Aorta (tissue), 5 donors: ENCODE measurements around the gene CNPPD1. TPM values are rescaled to one million over a fixed set of nuclear protein-coding genes. Genes with fewer than 3 reads are reported as not detected.

Experiments
- ATAC-seq: fragments of 200-7000 bp; cut with Tn5 transposase; one replicate; pipeline ENCODE4 v1.9.1; 2022; ENCODE audit warnings: moderate library complexity; ENCODE audit not compliant: low FRiP score
- DNase-seq, 2 donors: peaks; one replicate each; pipeline ENCODE4 v3.0.0-alpha.2; 2020
- H3K27ac ChIP-seq, 2 donors: one replicate each; pipeline ENCODE4 v1.5.1; 2013; ENCODE audit warnings: low read length in 2 of 2, mild to moderate bottlenecking in 2 of 2, moderate library complexity in 2 of 2, control low read depth in 1 of 2, inconsistent platforms in 1 of 2, low read depth in 1 of 2
- H3K27me3 ChIP-seq, 2 donors: one replicate each; pipeline ENCODE4 v1.6.1; 2013; ENCODE audit warnings: control low read depth in 1 of 2, low read length in 1 of 2, mild to moderate bottlenecking in 1 of 2, moderate library complexity in 1 of 2; ENCODE audit not compliant: insufficient read depth in 2 of 2, control insufficient read depth in 1 of 2
- H3K36me3 ChIP-seq, 2 donors: one replicate each; pipeline ENCODE4 v1.6.1; 2013; ENCODE audit warnings: control low read depth in 1 of 2, low read length in 1 of 2, mild to moderate bottlenecking in 1 of 2; ENCODE audit not compliant: insufficient read depth in 2 of 2, control insufficient read depth in 1 of 2
- H3K4me1 ChIP-seq, 2 donors: one replicate each; pipeline ENCODE4 v1.6.1; 2013; ENCODE audit warnings: low read length in 2 of 2, control low read depth in 1 of 2, mild to moderate bottlenecking in 1 of 2, moderate library complexity in 1 of 2; ENCODE audit not compliant: insufficient read depth in 2 of 2, control insufficient read depth in 1 of 2
- H3K4me3 ChIP-seq, 2 donors: one replicate each; pipeline ENCODE4 v1.5.1; 2013; ENCODE audit warnings: low read length in 2 of 2, control low read depth in 1 of 2, mild to moderate bottlenecking in 1 of 2
- H3K9me3 ChIP-seq: one replicate; pipeline ENCODE4 v1.6.1; 2013; ENCODE audit warnings: mild to moderate bottlenecking, low read length; ENCODE audit not compliant: control insufficient read depth
- WGBS, 2 donors: extraction: QIAGEN DNeasy Blood & Tissue Kit; methylation state at CpG; one replicate each; pipeline ENCODE4 v1.1.7; 2013; 5-methylcytosine and 5-hydroxymethylcytosine counted together
- intact Hi-C, 2 donors: fragments of 100-400 bp; cut with DNase I; formaldehyde crosslinking; loops; one replicate each; pipeline versions ENCODE4 v1.14.2 to v1.15.0; 2022
- polyA plus RNA-seq, 2 donors: library from polyadenylated mRNA; stranded (reverse); fragments of 200-250 nt; gene quantifications; one replicate each; pipeline ENCODE4 v1.2.3, GENCODE V29; 2013
- total RNA-seq, 2 donors: library from RNA; stranded (reverse); fragmentation: NEBNext Ultra II Directional; extraction: Animal tissue kit (Norgen Biotek cat#: 25700); gene quantifications; one replicate each; pipeline ENCODE4 v1.2.1, GENCODE V29; 2021
- donor health status: healthy with polysubstance abuse.
- donor health status: Bipolar disorder and iron deficiency.
- donor health status: DM: no; HTN: no; CAD: no.
- donor health status: DM: no; HTN: no; CAD: no.
- donor health status: DM: yes; HTN: yes; CAD: no.

The CNPPD1 gene
- total and polyA plus RNA-seq, 4 donors = 23.9 to 52.3 (median 43.5) TPM

DNA sequence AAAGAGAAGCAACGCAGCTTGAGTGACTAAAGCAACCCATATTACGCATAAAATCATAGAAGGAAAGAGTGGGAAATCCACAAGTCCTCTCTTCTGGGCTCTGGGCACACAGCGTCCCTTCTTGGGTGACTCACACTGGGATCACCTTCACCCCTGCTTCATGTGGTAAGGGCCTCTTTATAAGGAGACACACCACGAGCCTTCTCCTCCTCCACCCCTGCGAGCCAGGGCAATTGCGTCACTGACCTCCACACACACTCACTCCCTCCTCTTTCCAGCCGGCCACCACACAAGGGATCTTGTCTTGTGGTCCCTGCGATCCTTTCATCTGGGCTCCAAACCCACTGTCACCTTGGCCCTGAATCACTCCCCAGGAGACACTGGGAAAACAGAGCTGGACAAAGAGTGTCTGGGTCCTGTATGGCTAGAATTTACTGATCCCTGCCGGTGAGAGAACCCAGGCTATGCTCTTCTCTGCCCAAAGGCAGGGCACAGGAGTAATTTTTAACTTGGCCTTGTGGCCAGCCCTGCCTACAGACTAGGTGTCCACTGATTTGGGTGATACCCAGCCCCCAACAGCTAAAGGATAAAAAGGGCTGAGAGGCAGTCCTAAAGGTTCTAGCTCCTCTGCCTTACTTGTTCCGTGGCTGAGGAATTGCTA, 51.4 kb downstream of the CNPPD1 start:
- DNase-seq = no peak

GRCh38 chr2:219124381-219125110, 52.2 kb downstream of the CNPPD1 start:
- no peak overlapping the region for H3K27ac ChIP-seq
- no peaks in the 10 kb centered on the region for H3K4me1 ChIP-seq
- H3K27me3 ChIP-seq = no peaks in the 10 kb centered on the region
- intact Hi-C loops = loop anchor here in 1 of 2 donors (5.0 kb wide), 1 partner anchor 67 kb away; no protein-coding TSS in a partner anchor
- no peak overlapping the region for H3K4me3 ChIP-seq
- ATAC-seq = no peak
- no peaks in the 10 kb centered on the region for H3K9me3 ChIP-seq
- H3K36me3 ChIP-seq = no peaks in the 10 kb centered on the region
- no peak for DNase-seq
- WGBS, 2 donors = 60 to 72% methylated on average over 4 of the region's 4 CpGs

More for the DNA sequence above, 51.4 kb downstream of the CNPPD1 start:
- no peaks in the 10 kb centered on the region for H3K9me3 ChIP-seq
- no peaks in the 10 kb centered on the region for H3K36me3 ChIP-seq
- H3K27ac ChIP-seq = no peak overlapping the region
- intact Hi-C loops = no loop called here
- 95% methylated on average over 10 of the region's 10 CpGs for WGBS, 2 donors
- no peak overlapping the region for H3K4me3 ChIP-seq
- ATAC-seq = peak; percentile 12
- no peaks in the 10 kb centered on the region for H3K27me3 ChIP-seq
- no peaks in the 10 kb centered on the region for H3K4me1 ChIP-seq

DNA sequence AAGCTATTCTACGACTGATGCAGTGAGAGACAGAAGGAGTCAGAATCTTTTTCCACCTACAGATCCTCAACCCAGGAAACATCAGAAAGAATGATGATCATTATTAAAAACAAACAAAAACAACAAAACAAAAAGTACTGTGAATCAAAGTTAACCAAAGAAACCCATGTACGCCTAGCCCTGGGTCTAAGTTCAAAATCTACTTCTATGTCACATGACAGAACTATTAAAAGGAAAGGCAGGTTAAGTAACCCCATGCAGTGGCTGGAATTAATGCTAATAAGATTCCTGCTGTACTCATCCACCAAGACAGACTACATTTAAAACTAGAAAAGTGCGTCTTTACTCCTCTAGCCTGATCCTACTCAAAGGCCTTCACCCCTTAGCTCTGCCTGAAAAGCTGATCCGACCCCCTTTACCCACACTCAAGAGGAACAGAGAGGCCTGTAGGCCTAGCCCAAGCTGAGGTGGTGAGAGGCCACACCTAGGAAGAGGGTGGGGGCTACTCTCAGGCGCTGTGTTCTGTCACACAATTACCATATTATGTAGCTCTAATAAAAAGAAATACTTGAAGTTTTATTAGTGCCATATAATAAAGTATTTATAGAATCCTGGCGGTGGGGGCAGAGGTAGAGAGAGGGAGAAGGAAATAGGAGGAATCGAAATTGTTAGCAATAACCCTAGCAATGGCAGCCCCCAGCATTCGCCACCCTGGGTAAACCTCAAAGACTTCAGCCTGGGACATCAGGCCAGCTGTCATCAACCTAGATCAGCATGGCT, 53.2 kb downstream of the CNPPD1 start:
- no peaks in the 10 kb centered on the region for H3K27me3 ChIP-seq
- DNase-seq = no peak
- 93 to 94% methylated on average over 8 of the region's 8 CpGs for WGBS, 2 donors
- no peak overlapping the region for H3K27ac ChIP-seq
- no peak overlapping the region for H3K4me3 ChIP-seq
- intact Hi-C loops = loop anchor here in 1 of 2 donors (5.0 kb wide), 1 partner anchor 66 kb away; no protein-coding TSS in a partner anchor
- H3K4me1 ChIP-seq = no peaks in the 10 kb centered on the region
- ATAC-seq = no peak
- H3K9me3 ChIP-seq = no peaks in the 10 kb centered on the region
- H3K36me3 ChIP-seq = no peaks in the 10 kb centered on the region

DNA sequence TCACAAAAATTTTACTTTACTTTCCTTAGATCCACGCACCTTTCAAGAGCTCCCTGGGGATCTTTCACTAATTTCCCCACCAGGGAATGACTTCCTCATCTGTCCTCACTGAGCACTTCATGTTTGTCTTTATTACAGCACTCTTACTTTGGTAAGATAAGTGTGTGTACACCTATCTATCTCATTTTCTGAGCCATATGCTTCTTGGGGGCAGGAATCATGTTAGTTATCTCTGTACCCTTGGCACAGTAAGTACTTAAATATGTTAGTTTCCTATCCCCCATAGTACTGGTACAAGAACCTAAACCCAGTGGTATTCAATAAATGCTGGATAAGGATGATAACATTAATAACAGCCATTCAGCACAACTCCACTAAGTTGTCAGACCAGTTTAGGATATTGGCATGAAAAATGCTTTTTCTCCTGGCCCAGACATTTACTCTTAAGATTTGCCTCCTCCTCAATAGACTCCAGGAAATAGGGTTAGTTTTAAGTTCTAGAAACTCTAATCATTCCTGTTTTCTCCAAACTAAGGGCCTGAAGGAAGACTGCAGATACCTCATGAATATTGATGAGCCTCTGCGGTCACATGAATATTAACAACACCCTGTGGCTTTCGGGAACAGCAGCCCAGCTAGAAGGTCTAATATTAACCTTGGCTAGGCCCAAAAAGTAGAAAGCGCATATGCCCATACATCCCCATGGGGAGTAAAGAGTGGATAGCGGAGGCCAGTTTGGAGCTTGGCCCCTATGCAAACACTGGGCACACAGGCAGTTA, 54.3 kb downstream of the CNPPD1 start:
- intact Hi-C loops = loop anchor here in 1 of 2 donors (5.0 kb wide), 1 partner anchor 65 kb away; no protein-coding TSS in a partner anchor
- ATAC-seq = no peak
- Histone ChIP-seq H3K4me3 (no peak overlapping the region), H3K36me3 (no peaks in the 10 kb centered on the region), H3K27me3 (no peaks in the 10 kb centered on the region), H3K9me3 (no peaks in the 10 kb centered on the region), H3K27ac (no peak overlapping the region), H3K4me1 (no peaks in the 10 kb centered on the region)
- DNase-seq = no peak
- WGBS, 2 donors = 92 to 93% methylated on average over 5 of the region's 5 CpGs

Other genes with a start within 250 kb of the CNPPD1 start
- not detected for gene CDK5R2, start 217.3 kb downstream of the CNPPD1 start, total RNA-seq
- not detected for gene CDK5R2, start 217.3 kb downstream of the CNPPD1 start, polyA plus RNA-seq
- not detected for gene FEV, start 191.7 kb downstream of the CNPPD1 start, total RNA-seq
- gene FEV, start 191.7 kb downstream of the CNPPD1 start, polyA plus RNA-seq = 1 to 10 TPM in 1 of 2 donors, not detected in 1; 1.9 TPM
- gene CRYBA2, start 183.5 kb downstream of the CNPPD1 start, total RNA-seq = not detected
- not detected for gene CRYBA2, start 183.5 kb downstream of the CNPPD1 start, polyA plus RNA-seq
- gene CFAP65, start 135.4 kb downstream of the CNPPD1 start, total RNA-seq = not detected
- under 1 TPM in 1 of 2 donors, not detected in 1; 0.15 TPM for gene CFAP65, start 135.4 kb downstream of the CNPPD1 start, polyA plus RNA-seq
- not detected for gene IHH, start 116.0 kb downstream of the CNPPD1 start, total RNA-seq
- 1 to 10 TPM in 1 of 2 donors, under 1 TPM in 1; 0.05 to 2.0 TPM for gene IHH, start 116.0 kb downstream of the CNPPD1 start, polyA plus RNA-seq
- gene NHEJ1, start 16.1 kb downstream of the CNPPD1 start, total RNA-seq = 1 to 10 TPM; 6.8 to 9.8 TPM
- 1 to 10 TPM; 8.1 to 8.9 TPM for gene NHEJ1, start 16.1 kb downstream of the CNPPD1 start, polyA plus RNA-seq
- gene SLC23A3, start 6.9 kb downstream of the CNPPD1 start, total RNA-seq = 1 to 10 TPM; 3.5 to 7.3 TPM
- 1 to 10 TPM; 1.6 to 4.7 TPM for gene SLC23A3, start 6.9 kb downstream of the CNPPD1 start, polyA plus RNA-seq
- gene RETREG2, start 1.4 kb upstream of the CNPPD1 start, total RNA-seq = 10 to 100 TPM; 48.0 to 70.6 TPM
- 10 to 100 TPM; 19.3 to 44.2 TPM for gene RETREG2, start 1.4 kb upstream of the CNPPD1 start, polyA plus RNA-seq
- gene ZFAND2B, start 29.9 kb upstream of the CNPPD1 start, total RNA-seq = 10 to 100 TPM; 40.7 to 43.6 TPM
- 10 to 100 TPM; 30.2 to 73.4 TPM for gene ZFAND2B, start 29.9 kb upstream of the CNPPD1 start, polyA plus RNA-seq
- 10 to 100 TPM; 16.9 to 28.9 TPM for gene ABCB6, start 42.0 kb upstream of the CNPPD1 start, total RNA-seq
- gene ABCB6, start 42.0 kb upstream of the CNPPD1 start, polyA plus RNA-seq = 10 to 100 TPM; 16.5 to 72.5 TPM
- gene ATG9A, start 52.7 kb upstream of the CNPPD1 start, total RNA-seq = 10 to 100 TPM; 33.9 to 36.3 TPM
- gene ATG9A, start 52.7 kb upstream of the CNPPD1 start, polyA plus RNA-seq = 10 to 100 TPM in 1 of 2 donors, 1 to 10 TPM in 1; 9.6 to 36.6 TPM
- gene ANKZF1, start 52.9 kb upstream of the CNPPD1 start, total RNA-seq = 10 to 100 TPM; 21.4 to 55.9 TPM
- gene ANKZF1, start 52.9 kb upstream of the CNPPD1 start, polyA plus RNA-seq = 100 to 1,000 TPM in 1 of 2 donors, 10 to 100 TPM in 1; 12.9 to 101 TPM
- 1 to 10 TPM; 2.9 to 7.1 TPM for gene GLB1L, start 68.5 kb upstream of the CNPPD1 start, total RNA-seq
- 1 to 10 TPM; 2.7 to 3.8 TPM for gene GLB1L, start 68.5 kb upstream of the CNPPD1 start, polyA plus RNA-seq
- gene STK16, start 68.6 kb upstream of the CNPPD1 start, total RNA-seq = 10 to 100 TPM; 19.7 to 22.6 TPM
- gene STK16, start 68.6 kb upstream of the CNPPD1 start, polyA plus RNA-seq = 10 to 100 TPM; 26.8 to 37.2 TPM
- gene TUBA4B, start 76.3 kb upstream of the CNPPD1 start, total RNA-seq = not detected
- gene TUBA4B, start 76.3 kb upstream of the CNPPD1 start, polyA plus RNA-seq = under 1 TPM in 1 of 2 donors, not detected in 1; 0.28 TPM
- 10 to 100 TPM; 44.3 to 59.2 TPM for gene TUBA4A, start 77.0 kb upstream of the CNPPD1 start, total RNA-seq
- 10 to 100 TPM; 20.3 to 48.3 TPM for gene TUBA4A, start 77.0 kb upstream of the CNPPD1 start, polyA plus RNA-seq
- 10 to 100 TPM; 54.4 to 54.7 TPM for gene DNAJB2, start 102.4 kb upstream of the CNPPD1 start, total RNA-seq
- gene DNAJB2, start 102.4 kb upstream of the CNPPD1 start, polyA plus RNA-seq = 10 to 100 TPM; 45.0 to 58.6 TPM
- gene PTPRN, start 132.5 kb upstream of the CNPPD1 start, total RNA-seq = under 1 TPM in 1 of 2 donors, not detected in 1; 0.39 TPM
- not detected for gene PTPRN, start 132.5 kb upstream of the CNPPD1 start, polyA plus RNA-seq
- not detected for gene RESP18, start 155.8 kb upstream of the CNPPD1 start, total RNA-seq
- gene RESP18, start 155.8 kb upstream of the CNPPD1 start, polyA plus RNA-seq = not detected
- 10 to 100 TPM; 40.8 to 60.2 TPM for gene DNPEP, start 211.0 kb upstream of the CNPPD1 start, total RNA-seq
- gene DNPEP, start 211.0 kb upstream of the CNPPD1 start, polyA plus RNA-seq = 100 to 1,000 TPM in 1 of 2 donors, 10 to 100 TPM in 1; 64.7 to 127 TPM
- gene DES, start 241.5 kb upstream of the CNPPD1 start, total RNA-seq = 100 to 1,000 TPM; 282 to 314 TPM
- 100 to 1,000 TPM in 1 of 2 donors, 10 to 100 TPM in 1; 22.5 to 145 TPM for gene DES, start 241.5 kb upstream of the CNPPD1 start, polyA plus RNA-seq